IMR-90 (cell line): ENCODE data around the gene LIMS2. TPM values are rescaled to one million over a fixed set of nuclear protein-coding genes. Genes with fewer than 3 reads are reported as not detected.

Experiments used
- ATAC-seq: fragments of 200-7000 bp; cut with Tn5 transposase; 2 replicates; pipeline ENCODE4 v1.9.1; 2020; ENCODE audit warnings: low read depth, mild to moderate bottlenecking, moderate library complexity
- BruUV-seq: library from RNA; stranded (reverse); fragments of 400-500 nt; replicated peaks from 2 replicates; lab custom pipeline; 2021; lab: Mats Ljungman, UMichigan
- CTCF ChIA-PET: fragments of 300-600 bp; formaldehyde crosslinking; extraction: SDS; loops from one replicate; lab custom pipeline; 2021; ENCODE audit warnings: antibody characterized with exemption; lab: Yijun Ruan, JAX
- POLR2A ChIA-PET: fragments of 300-600 bp; sonication (Branson Sonifier 250); formaldehyde crosslinking; loops from one replicate; lab custom pipeline; 2022; ENCODE audit warnings: antibody characterized with exemption; ENCODE audit not compliant: unreplicated experiment; lab: Charles Lee
- DNase-seq: peaks from one replicate; pipeline ENCODE4 v3.0.0; 2013
- H2AFZ ChIP-seq: replicated peaks from 2 replicates; pipeline ENCODE3; 2013; ENCODE audit warnings: low read length, mild to moderate bottlenecking; ENCODE audit not compliant: poor library complexity
- H2AK5ac ChIP-seq: 2 replicates; pipeline ENCODE4 v1.6.1; 2013; ENCODE audit warnings: low read depth, low read length, inconsistent platforms
- H2AK9ac ChIP-seq: replicated peaks from 2 replicates; pipeline ENCODE3; 2013; ENCODE audit warnings: mild to moderate bottlenecking, low read depth, low read length, moderate library complexity; ENCODE audit not compliant: poor library complexity
- H2BK120ac ChIP-seq: 2 replicates; pipeline ENCODE4 v1.6.1; 2013; ENCODE audit warnings: low read depth, low read length, inconsistent platforms
- H2BK15ac ChIP-seq: 3 replicates; pipeline ENCODE4 v1.6.1; 2013; ENCODE audit warnings: low read depth, low read length, inconsistent platforms
- H2BK20ac ChIP-seq: 2 replicates; pipeline ENCODE4 v1.6.1; 2013; ENCODE audit warnings: low read depth, mild to moderate bottlenecking, inconsistent platforms, low read length, moderate library complexity
- H2BK5ac ChIP-seq: 2 replicates; pipeline ENCODE4 v1.6.1; 2013; ENCODE audit warnings: mild to moderate bottlenecking, low read depth, low read length, inconsistent platforms; ENCODE audit not compliant: poor library complexity, severe bottlenecking
- H3K14ac ChIP-seq: replicated peaks from 2 replicates; pipeline ENCODE4 v1.6.1; 2013; ENCODE audit warnings: low read depth, low read length, inconsistent platforms
- H3K18ac ChIP-seq: 2 replicates; pipeline ENCODE4 v1.6.1; 2013; ENCODE audit warnings: low read depth, low read length, control low read depth
- H3K23ac ChIP-seq: 2 replicates; pipeline ENCODE4 v1.6.1; 2013; ENCODE audit warnings: low read depth, low read length, inconsistent platforms
- H3K27ac ChIP-seq: 2 replicates; pipeline ENCODE4 v1.5.1; 2013; ENCODE audit warnings: mild to moderate bottlenecking, control low read depth, low read length; ENCODE audit not compliant: insufficient read depth
- H3K27me3 ChIP-seq: 2 replicates; pipeline ENCODE4 v1.6.1; 2013; ENCODE audit warnings: low read length; ENCODE audit not compliant: control insufficient read depth, insufficient read depth
- H3K36me3 ChIP-seq: 2 replicates; pipeline ENCODE4 v1.6.1; 2013; ENCODE audit warnings: low read length, mixed read lengths; ENCODE audit not compliant: control insufficient read depth, insufficient read depth
- H3K4ac ChIP-seq: 2 replicates; pipeline ENCODE4 v1.6.1; 2013; ENCODE audit warnings: low read depth, low read length, inconsistent platforms
- H3K4me1 ChIP-seq: 2 replicates; pipeline ENCODE4 v1.6.1; 2013; ENCODE audit warnings: low read length, mixed read lengths; ENCODE audit not compliant: control insufficient read depth, insufficient read depth
- H3K4me2 ChIP-seq: 2 replicates; pipeline ENCODE4 v1.6.1; 2013; ENCODE audit warnings: low read depth, mild to moderate bottlenecking, control low read depth, low read length, moderate library complexity
- H3K4me3 ChIP-seq: 2 replicates; pipeline ENCODE4 v1.5.1; 2013; ENCODE audit warnings: low read depth, mild to moderate bottlenecking, control low read depth, low read length, moderate library complexity; ENCODE audit not compliant: insufficient read depth
- H3K56ac ChIP-seq: 2 replicates; pipeline ENCODE4 v1.6.1; 2013; ENCODE audit warnings: low read length, inconsistent platforms; ENCODE audit not compliant: insufficient read depth; ENCODE audit errors: extremely low read depth
- H3K79me1 ChIP-seq, 2 experiments: 2 replicates each; pipeline ENCODE4 v1.6.1; 2013; ENCODE audit warnings: low read length in 2 of 2, inconsistent platforms in 1 of 2, low read depth in 1 of 2
- H3K9ac ChIP-seq: 2 replicates; pipeline ENCODE4 v1.6.1; 2013; ENCODE audit warnings: low read depth, low read length, control low read depth
- H3K9me1 ChIP-seq: 2 replicates; pipeline ENCODE4 v1.6.1; 2013; ENCODE audit warnings: low read length, inconsistent platforms; ENCODE audit not compliant: insufficient read depth
- H3K9me3 ChIP-seq: 2 replicates; pipeline ENCODE4 v1.6.1; 2013; ENCODE audit warnings: low read length; ENCODE audit not compliant: control insufficient read depth, insufficient read depth
- H4K20me1 ChIP-seq: 2 replicates; pipeline ENCODE4 v1.6.1; 2013; ENCODE audit warnings: low read length, inconsistent platforms; ENCODE audit not compliant: insufficient read depth
- H4K5ac ChIP-seq: 2 replicates; pipeline ENCODE4 v1.6.1; 2013; ENCODE audit warnings: mild to moderate bottlenecking, low read depth, low read length, control low read depth
- H4K8ac ChIP-seq, 2 experiments: 2 replicates each; pipeline ENCODE4 v1.6.1; 2013; ENCODE audit warnings: low read depth in 2 of 2, low read length in 2 of 2, control low read depth in 1 of 2, inconsistent platforms in 1 of 2
- H4K91ac ChIP-seq: 2 replicates; pipeline ENCODE4 v1.6.1; 2013; ENCODE audit warnings: low read depth, low read length, inconsistent platforms; ENCODE audit not compliant: insufficient read depth
- BHLHE40 ChIP-seq: fragments of 150-350 bp; IDR thresholded peaks from 2 replicates; pipeline ENCODE4 v1.6.1; 2016; ENCODE audit warnings: mild to moderate bottlenecking, low read depth, low read length
- CEBPB ChIP-seq: IDR thresholded peaks from 2 replicates; pipeline ENCODE4 v1.6.1; 2012; ENCODE audit warnings: low read depth, low read length, improper control_type of control experiment
- CTCF ChIP-seq: conservative IDR thresholded peaks from 2 replicates; pipeline ENCODE4 v1.5.1; 2012; ENCODE audit warnings: mild to moderate bottlenecking, low read depth, low read length, improper control_type of control experiment
- ELK1 ChIP-seq: fragments of 150-350 bp; IDR thresholded peaks from 2 replicates; pipeline ENCODE4 v1.6.1; 2016; ENCODE audit warnings: low read depth, mild to moderate bottlenecking, low read length, moderate library complexity, borderline replicate concordance
- FOS ChIP-seq: fragments of 150-350 bp; IDR thresholded peaks from 2 replicates; pipeline ENCODE4 v1.6.1; 2016; ENCODE audit warnings: low read depth, low read length
- NFE2L2 ChIP-seq: fragments of 150-350 bp; IDR thresholded peaks from 2 replicates; pipeline ENCODE4 v1.6.1; 2016; ENCODE audit warnings: low read depth, mild to moderate bottlenecking, low read length
- RAD21 ChIP-seq: IDR thresholded peaks from 2 replicates; pipeline ENCODE4 v1.6.1; 2012; ENCODE audit warnings: low read length, improper control_type of control experiment
- RFX5 ChIP-seq: IDR thresholded peaks from 2 replicates; pipeline ENCODE4 v1.8.0; 2012; ENCODE audit warnings: low read depth, mild to moderate bottlenecking, low read length, moderate library complexity
- SMC3 ChIP-seq: fragments of 150-350 bp; IDR thresholded peaks from 2 replicates; pipeline ENCODE4 v1.6.1; 2016; ENCODE audit warnings: low read depth, mild to moderate bottlenecking, antibody characterized with exemption, low read length, moderate library complexity
- USF2 ChIP-seq: fragments of 150-350 bp; IDR thresholded peaks from 2 replicates; pipeline ENCODE4 v1.6.1; 2017; ENCODE audit warnings: mild to moderate bottlenecking, antibody characterized with exemption, low read length, low read depth
- WGBS, 2 experiments: methylation state at CpG; one replicate each; pipeline versions ENCODE4 v1.1.5 to v1.1.7; 2013; ENCODE audit warnings: missing lambda C conversion rate in 2 of 2; ENCODE audit not compliant: insufficient read length in 1 of 2; ENCODE audit errors: extremely low coverage in 2 of 2; 5-methylcytosine and 5-hydroxymethylcytosine counted together
- dilution Hi-C: fragments of 300-500 bp; cut with HindIII; formaldehyde crosslinking; loops from one replicate; pipeline ENCODE4 v1.14.3; 2018; ENCODE audit warnings: low sequenced_read_pairs; ENCODE audit not compliant: unreplicated experiment
- in situ Hi-C: fragments of 300-500 bp; cut with MboI; formaldehyde crosslinking; loops from 3 replicates; pipeline ENCODE4 v1.14.3; 2019; ENCODE audit warnings: low sequenced_read_pairs, inconsistent platforms, mixed read lengths
- intact Hi-C: fragments of 100-400 bp; cut with micrococcal nuclease; formaldehyde crosslinking; loops from 2 replicates; pipeline ENCODE4 v1.10.0; 2022
- polyA plus RNA-seq, 3 experiments: library from polyadenylated mRNA; depleted of rRNA; stranded (reverse); fragments of >200 nt; gene quantifications; 2 replicates each; pipeline ENCODE4 v1.2.3, GENCODE V29; 2012; ENCODE audit warnings: low replicate concordance in 1 of 3
- total RNA-seq: library from RNA; depleted of rRNA; stranded (reverse); fragments of >200 nt; gene quantifications from 2 replicates; pipeline ENCODE4 v1.2.3, GENCODE V29; 2012

LIMS2 gene
- total and polyA plus RNA-seq, 2 of the 4 experiments (the other 2 are of a cell fraction), result 1.3 to 18.8 TPM

- no peak for ATAC-seq
- Histone ChIP-seq H3K79me1 (peaks cover 0 to 5% of the 10 kb centered on the region in 2 experiments; a peak in 1 of 4 replicates), H3K4ac (no peak overlapping the region), H2AK5ac (peak overlapping the region; percentile 3; the same call in 1 of the 2 replicates), H3K27ac (no peak overlapping the region), H3K14ac (no peak overlapping the region), H2BK120ac (no peak overlapping the region), H2BK5ac (no peak overlapping the region), H4K91ac (no peak overlapping the region), H4K5ac (no peak overlapping the region), H3K4me3 (no peak overlapping the region), H3K4me1 (peaks cover 10% of the 10 kb centered on the region), H2BK20ac (no peak overlapping the region), H2BK15ac (no peak overlapping the region), H4K20me1 (no peaks in the 10 kb centered on the region), H3K9me1 (peaks cover 12% of the 10 kb centered on the region), H2AK9ac (peak overlapping the region; percentile 72), H3K9ac (no peak overlapping the region), H3K9me3 (no peaks in the 10 kb centered on the region), H3K23ac (no peak overlapping the region), H4K8ac (no peak overlapping the region), H3K27me3 (no peaks in the 10 kb centered on the region), H3K18ac (no peak overlapping the region), H3K56ac (no peak overlapping the region), H3K4me2 (no peak overlapping the region), H2AFZ (peak overlapping the region; percentile 23), H3K36me3 (no peaks in the 10 kb centered on the region)
- POLR2A ChIA-PET, result no interaction called here
- DNase-seq, result no peak
- TF ChIP-seq BHLHE40, result no peak
- no peak for TF ChIP-seq RFX5
- no peak for TF ChIP-seq SMC3
- no peak for TF ChIP-seq USF2
- TF ChIP-seq CTCF, result no peak
- no peak for TF ChIP-seq ELK1
- no peak for TF ChIP-seq NFE2L2
- no peak for TF ChIP-seq CEBPB
- no peak for TF ChIP-seq RAD21
- TF ChIP-seq FOS, result no peak
- intact Hi-C loops (no loop called here), dilution Hi-C loops (no loop called here), in situ Hi-C loops (no loop called here)
- CTCF ChIA-PET, result no interaction called here
- BruUV-seq, result no TSS peak
- WGBS, 2 experiments, result 92% methylated on average over 11 of the region's 25 CpGs; no CpG with 5 or more reads in 1 of the 2 experiments
Observed at GRCh38 chr2:127632592-127633489, 42.5 kb downstream of the LIMS2 start.
